GM12801 (cell line): ENCODE results near the gene TIPARP.

ENCODE experiments used
- CTCF ChIP-seq: IDR thresholded peaks from one replicate; pipeline ENCODE4 v1.5.1; 2011; ENCODE audit warnings: control low read depth; ENCODE audit not compliant: insufficient read length; ENCODE audit errors: extremely low read depth

TIPARP gene

DNA sequence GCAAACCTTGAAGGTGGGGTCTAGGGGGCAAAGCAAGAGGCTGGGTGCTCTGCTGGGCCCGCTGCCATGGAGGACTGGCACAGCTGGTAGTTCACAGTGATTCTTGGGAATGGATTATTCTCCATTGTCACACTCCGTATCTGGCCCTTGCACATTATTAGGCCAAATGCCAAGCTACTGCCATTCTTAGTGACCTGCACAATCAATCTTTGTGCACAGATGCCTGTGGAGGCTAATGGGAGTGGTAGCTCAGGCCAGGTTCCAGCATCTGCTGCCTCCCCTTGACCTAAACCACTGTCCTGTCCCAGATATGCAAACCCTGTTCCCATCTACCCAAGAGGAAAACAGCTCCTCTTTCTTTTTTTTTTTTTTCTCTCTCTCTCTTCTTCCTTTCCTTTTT, 67.5 kb downstream of the TIPARP start:
- TF ChIP-seq CTCF, result no peak

GRCh38 chr3:156742401-156742800, 68.0 kb downstream of the TIPARP start:
- no peak for TF ChIP-seq CTCF

GRCh38 chr3:156743859-156744258, 69.5 kb downstream of the TIPARP start:
- no peak for TF ChIP-seq CTCF

DNA sequence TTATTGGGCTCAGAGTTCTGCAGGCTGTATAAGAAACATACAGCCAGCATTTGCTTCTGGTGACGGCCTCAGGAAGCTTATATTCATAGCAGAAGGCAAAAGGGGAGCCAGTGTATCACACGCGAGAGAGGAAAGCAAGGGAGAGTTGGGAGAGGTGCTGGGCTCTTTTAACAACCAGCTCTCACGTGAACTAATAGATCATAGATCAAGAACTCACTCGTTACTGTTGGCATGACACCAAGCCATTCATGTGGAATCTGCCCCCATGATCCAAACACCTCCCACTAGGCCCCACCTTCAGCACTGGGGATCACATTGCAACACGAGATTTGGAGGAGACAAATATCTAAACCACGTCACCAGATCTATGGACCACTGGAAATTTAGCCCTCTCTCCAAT, 70.2 kb downstream of the TIPARP start:
- TF ChIP-seq CTCF, result no peak

GRCh38 chr3:156745766-156746165, 71.4 kb downstream of the TIPARP start:
- TF ChIP-seq CTCF, result no peak

DNA sequence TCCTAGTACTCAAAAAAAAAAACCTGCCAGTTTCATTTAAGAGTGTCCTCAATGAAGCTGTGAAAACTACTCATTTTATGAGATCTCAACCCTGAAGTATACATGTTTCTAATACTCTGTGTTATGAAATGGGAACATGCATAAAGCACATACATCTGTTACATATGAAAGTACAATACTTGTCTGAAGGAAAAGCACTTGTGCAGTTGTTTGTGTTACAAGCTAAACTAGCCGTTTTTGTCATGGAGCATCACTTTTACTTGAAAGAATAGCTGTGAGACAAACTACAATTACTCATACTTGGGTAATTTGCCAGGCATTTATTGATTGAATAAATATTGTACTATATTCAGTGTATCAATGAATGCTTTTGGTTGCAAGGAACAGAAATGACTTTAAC, 72.7 kb downstream of the TIPARP start:
- no peak for TF ChIP-seq CTCF

GRCh38 chr3:156749244-156749643, 74.9 kb downstream of the TIPARP start:
- TF ChIP-seq CTCF, result no peak
